GM18951 (cell line): ENCODE data around the gene PTK6.

Experiments
- POLR2A ChIP-seq: IDR thresholded peaks from 4 replicates; pipeline ENCODE4 v1.6.1; 2011; ENCODE audit warnings: mild to moderate bottlenecking; ENCODE audit not compliant: insufficient read length, insufficient read depth; ENCODE audit errors: extremely low read depth
- in situ Hi-C: fragments of 300-500 bp; cut with MboI; formaldehyde crosslinking; loops from one replicate; pipeline ENCODE4 v1.12.0; 2022; ENCODE audit warnings: low sequenced_read_pairs, mixed read lengths, inconsistent platforms; ENCODE audit not compliant: unreplicated experiment

PTK6 gene

DNA sequence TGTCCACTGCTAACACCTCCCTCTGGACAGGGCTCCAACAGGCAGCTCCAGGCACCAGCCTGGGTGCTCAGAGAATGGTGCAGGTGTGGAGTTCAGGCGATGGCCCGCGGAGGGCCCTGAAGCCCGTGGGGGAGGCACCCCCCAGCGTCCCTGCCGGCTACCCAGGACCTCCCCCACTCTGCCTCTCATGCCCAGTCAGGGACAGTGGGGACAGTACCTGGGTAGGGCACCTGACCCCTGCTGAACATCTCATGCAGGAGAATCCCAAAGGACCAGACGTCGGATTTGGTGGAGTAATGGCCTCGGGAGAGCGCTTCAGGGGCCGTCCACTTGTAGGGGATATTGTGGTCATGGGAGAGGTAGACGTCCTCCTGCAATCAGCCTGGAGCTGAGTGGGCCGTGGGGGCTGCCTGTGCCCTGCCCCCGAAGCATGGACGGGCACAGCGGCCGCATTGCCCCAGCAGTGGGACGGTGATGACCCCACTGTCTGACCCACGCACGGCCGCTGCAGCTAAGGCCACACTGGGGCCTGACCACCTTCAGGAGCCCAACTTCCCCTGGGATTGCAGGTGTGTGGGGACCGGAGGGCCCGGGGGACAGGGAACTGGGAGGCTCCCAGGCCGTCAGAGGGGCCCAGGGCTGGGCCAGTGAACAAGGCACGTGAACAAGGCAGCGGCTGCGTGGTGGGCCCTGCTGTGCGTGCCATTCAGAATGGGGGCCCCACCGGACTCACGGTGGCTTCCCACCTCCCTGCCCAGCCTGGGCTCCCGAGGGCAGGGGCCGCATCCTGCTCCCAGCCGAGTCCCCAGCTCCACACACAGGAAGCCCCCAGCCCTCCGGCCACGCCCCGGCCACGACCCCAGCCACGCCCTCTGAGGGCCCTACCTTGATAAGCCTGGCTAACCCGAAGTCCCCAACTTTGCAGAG, 7.1 kb downstream of the PTK6 start:
- in situ Hi-C loops: no loop called here
- TF ChIP-seq POLR2A: no peak

DNA sequence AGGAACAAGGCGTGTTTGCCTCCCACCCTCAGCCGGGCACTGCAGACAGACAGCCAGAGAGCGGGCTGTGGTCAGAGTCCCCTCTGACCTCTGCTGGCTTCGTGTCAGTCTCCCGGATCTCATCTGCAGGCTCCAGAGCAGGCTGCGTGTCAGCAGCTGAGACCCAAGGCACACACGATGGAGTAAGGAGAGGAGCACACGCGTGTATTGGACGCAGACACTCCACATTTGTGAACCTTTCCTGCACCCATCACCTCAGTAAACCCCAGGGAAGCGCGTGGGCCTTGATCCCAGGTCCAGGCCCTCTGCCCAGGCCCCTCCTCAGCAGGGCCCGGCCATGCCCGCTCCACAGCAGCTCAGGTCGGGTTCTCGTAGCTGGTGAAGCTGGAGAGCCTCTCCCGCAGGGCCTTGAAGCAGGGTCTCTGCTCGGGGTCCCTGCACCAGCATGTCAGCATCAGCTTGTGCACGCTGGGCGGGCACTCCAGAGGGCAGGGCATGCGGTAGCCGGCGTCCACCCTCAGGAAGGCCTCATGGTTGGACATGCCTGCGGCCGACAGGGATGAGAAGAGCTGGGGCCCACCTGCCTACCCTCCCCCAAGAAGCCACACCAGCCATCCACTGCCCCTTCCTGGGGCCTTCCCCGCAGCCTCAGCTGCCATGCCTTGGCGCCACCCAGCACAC, 7.9 kb downstream of the PTK6 start:
- no peak for TF ChIP-seq POLR2A
- in situ Hi-C loops: no loop called here

DNA sequence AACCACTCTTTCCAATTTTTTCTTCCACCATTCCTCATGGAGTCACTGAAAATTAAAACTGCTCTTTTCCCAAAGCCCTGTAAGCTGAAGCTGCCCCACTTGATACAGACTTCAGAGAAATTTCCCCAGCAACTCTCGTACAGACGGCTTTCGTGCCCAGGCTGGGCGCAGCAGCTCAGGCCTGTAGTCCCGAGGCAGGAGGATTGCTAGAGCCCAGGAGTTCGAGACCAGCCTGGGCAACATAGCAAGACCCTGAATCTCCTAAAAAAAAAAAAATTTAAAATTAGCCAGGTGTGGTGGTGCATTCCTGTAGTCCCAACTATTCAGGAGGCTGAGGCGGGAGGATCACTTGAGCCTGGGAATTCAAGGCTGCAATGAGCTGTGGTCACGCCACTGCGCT, 10.0 kb downstream of the PTK6 start:
- in situ Hi-C loops: no loop called here
- no peak for TF ChIP-seq POLR2A

DNA sequence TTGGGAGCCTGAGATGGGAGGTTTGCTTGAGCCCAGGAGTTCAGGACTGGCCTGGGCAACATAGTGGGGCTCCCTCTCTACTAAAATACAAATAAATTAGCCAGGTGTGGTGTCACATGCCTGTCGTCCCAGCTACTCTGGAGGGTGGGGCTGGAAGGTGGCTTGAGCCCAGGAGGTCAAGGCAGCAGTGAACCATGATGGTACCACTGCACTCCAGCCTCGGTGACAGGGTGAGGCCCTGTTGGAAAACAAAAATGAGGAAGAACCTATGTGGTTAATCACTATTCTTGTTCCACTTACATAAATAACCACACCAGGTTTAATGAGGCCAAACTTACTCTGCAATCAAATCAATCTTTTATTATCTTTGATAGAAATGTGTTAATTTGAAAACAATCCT, 11.2 kb downstream of the PTK6 start:
- in situ Hi-C loops: no loop called here

DNA sequence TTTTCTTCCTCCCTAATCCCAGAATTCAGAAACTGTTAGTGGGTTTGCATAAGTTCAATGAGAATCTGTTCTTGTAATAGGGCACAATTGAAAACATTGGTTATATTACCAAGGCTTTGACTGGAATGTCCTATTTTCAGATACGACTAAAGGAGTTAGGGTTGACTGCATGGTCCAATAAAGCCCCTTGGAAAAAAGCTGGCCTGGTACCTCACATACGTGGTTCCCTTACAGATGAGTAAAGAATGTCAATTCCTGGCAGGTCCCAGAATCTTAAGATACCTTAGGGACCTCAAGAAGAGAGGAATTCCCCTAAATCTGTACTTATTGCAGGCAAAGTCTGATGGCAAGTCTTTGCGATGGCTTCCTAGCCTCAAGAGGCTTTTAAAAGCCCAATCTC, 12.0 kb downstream of the PTK6 start:
- TF ChIP-seq POLR2A: no peak
- in situ Hi-C loops: no loop called here

More for the DNA sequence above, 11.2 kb downstream of the PTK6 start:
- TF ChIP-seq POLR2A: no peak

DNA sequence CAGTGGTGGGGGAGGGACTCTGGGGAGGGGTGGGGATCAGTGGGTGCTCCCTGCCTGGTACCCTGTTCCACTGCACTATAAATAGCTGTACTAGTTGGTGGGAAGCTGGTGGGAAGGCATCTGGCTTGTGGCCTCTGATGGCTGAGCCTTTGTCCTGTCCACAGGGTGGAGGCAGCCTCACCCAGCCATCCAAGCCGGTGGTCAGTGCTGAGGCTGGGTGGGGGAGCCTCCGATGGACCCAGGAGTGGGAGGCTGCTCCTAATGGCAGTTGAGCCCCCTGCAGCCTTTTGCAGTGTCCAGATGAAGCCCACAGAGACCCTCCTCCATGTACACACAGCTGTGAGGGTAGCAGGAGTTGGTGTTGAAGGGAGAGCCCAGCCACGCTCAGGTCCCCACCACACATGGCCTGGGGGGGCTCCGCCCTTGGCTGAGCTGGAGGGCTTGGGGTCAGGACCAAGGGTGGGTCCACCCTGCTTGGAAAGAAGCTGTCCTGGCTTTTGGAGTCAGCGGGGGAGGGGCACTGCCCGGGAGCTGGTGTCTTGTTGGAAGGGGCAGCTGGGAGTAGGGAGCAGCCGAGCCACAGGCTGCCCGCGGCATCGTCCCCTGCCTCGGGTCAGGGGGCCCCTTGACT, 14.1 kb downstream of the PTK6 start:
- no peak for TF ChIP-seq POLR2A
- in situ Hi-C loops: no loop called here

DNA sequence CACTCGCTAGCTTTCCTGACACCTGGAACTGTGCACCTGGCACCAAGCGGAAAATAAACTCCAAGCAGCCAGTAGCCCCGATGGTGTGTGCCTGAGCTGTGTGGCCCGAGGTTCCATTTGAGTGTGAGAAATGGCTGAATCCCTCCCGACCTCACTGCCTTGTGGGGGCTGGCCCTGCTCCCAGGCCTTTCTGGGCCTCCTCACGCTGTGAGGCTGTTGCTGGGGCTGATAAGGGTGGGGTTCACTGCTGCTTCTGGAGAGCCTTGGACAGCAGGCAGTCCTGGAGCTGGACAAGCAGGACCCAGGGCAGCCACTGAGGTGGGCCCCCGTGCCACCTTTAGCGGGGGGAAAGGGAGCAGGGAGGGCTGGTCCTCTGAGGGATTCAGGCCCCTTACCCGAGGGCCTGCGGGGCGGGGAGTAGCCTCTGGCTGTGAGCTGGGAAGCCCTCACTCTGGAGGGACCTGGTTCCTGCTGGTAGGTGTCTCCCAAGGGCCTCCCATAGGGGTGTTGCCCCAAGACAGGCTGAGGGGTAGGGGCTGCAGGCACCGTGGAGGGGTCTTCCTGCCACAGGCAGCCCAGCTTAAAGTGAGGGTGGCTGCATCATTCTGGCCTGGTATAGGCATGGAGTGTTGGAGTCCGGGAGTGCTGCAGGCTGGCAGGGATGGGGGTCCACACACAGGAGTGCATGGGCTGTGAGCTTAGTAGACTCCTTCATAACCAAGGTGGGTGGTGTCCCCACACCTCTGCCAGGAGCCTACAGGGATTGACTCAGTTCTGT, 14.9 kb downstream of the PTK6 start:
- no peak for TF ChIP-seq POLR2A
- in situ Hi-C loops: no loop called here

DNA sequence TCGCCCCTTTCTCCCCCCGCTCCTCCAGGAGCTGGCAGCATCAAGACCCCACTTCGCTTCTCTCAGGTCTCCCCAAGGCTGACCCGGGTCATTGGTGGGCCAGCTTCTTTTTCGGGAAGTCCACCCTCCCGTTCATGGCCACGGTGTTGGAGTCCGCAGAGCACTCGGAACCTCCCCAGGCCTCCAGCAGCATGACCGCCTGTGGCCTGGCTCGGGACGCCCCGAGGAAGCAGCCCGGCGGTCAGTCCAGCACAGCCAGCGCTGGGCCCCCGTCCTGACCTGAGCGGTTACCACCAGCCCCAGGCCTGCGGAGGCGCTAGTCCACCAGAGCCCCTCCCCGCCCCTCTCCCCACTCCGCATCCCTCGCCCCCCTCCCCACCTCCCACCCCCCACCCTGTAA, 15.6 kb downstream of the PTK6 start:
- in situ Hi-C loops: no loop called here
- no peak for TF ChIP-seq POLR2A

DNA sequence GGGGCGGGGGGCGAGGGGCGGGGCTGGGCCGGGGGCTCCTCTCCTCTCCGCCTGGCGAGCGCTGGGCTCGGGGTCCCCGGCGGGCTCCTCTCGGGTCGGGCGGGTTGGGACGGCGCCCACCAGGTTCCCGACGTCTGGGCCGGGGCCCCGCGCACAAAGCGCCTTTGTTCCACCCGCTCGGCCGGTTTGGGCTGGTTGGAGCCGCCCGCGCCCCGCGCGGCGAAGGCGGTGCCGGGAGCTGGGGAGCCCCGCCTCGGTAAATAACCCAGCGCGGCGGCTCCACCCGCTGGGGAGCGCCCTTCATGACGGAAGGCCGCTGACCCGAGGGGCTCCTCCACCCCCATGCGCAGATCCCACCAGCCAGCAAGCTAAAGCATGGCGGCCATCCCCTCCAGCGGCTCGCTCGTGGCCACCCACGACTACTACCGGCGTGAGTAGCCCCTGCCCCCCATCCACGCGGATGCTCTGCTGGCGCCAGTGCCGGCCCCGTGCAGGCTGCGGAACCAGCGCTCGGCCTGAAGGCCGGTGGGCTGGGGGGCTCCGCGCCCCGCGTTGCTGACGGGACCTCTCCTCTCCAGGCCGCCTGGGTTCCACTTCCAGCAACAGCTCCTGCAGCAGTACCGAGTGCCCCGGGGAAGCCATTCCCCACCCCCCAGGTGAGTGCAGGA, 16.1 kb downstream of the PTK6 start:
- no peak for TF ChIP-seq POLR2A
- in situ Hi-C loops: no loop called here

DNA sequence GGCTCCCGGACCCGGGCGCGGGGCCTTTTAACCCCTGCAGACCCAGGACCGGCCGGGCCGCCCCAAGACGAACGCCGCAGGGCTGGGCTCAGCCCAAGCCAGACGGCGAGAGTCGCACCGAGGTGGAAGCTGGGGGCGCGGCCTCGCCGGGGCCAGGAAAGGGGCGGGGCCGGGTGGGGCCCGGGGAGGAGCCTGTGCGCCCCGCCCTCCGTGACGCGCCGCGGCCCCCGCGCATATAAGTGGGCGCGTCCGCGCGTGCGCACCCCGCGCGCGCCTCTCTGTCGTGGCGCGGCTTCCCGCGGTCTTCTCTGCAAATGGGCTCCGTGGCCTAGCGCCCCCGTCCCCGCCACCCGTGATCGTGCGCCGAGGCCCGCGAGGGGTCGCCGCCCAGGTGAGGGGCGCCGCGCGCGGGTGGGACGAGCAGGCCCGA, 16.7 kb downstream of the PTK6 start, which contains the start of gene PPDPF:
Gene PPDPF, plus strand, starts transcription at position 262 of the 430 bp plus-strand sequence. CDS start 544 bp downstream, outside the sequence.
- in situ Hi-C loops: no loop called here
- peak; percentile 94 for TF ChIP-seq POLR2A

DNA sequence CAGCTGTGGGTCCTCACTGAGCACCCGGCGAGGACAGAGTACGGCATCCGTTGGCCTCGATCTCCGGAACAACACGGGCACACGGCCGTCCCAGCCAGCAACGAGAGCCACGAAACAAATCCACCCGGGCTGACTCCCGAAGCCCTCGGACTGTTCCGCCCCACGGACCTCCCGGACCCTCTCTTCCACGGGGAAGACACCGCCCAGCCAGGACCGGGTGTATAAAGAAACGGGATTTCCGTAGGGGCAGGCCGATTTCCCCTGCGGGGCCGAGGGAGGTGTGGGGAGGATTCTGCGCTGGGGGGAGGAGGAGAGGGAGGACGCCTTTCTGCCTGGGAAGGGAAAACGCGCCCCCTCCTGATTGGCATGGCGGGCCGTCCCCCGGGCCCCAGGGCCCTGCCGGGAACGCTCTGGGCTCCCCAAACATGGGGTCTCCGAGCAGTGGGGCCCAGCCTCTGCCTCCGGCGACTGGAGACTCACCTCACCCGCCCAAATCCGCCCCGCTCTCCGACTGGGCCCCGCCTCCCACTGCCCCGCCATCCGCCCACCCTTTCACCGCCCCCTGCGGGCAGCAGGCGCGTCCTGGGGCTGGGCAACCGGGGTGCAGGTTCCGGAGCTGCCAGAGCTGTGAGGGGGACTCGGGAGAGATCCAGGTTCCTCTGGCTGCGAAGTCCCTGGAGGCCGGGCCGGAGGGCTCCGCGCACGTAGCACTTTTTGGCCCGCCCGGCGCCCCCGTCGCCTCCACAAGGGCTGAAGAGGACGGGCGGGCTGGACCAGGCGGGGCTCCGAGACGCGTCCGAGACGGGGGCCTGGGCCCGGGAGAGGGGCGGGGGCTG, 17.3 kb downstream of the PTK6 start:
- in situ Hi-C loops: no loop called here

More for the DNA sequence above, 17.3 kb downstream of the PTK6 start:
- TF ChIP-seq POLR2A: no peak
